A549 treated with AZD9567 at 1 μM for 4 hours (cell line): Measurements from ENCODE around the gene YTHDC1. TPM values are rescaled to one million over a fixed set of nuclear protein-coding genes. Genes with fewer than 3 reads are reported as not detected.

Experiments
- total RNA-seq: library from RNA; stranded (reverse); fragments of 200-300 nt; extraction: Qiagen RNA extraction; gene quantifications from 5 replicates; pipeline ENCODE4 v1.2.3, GENCODE V29; 2022; ENCODE audit not compliant: insufficient read depth

The YTHDC1 gene
- 32.1 to 34.9 TPM (median 33.1 TPM) in 5 replicates for total RNA-seq

DNA sequence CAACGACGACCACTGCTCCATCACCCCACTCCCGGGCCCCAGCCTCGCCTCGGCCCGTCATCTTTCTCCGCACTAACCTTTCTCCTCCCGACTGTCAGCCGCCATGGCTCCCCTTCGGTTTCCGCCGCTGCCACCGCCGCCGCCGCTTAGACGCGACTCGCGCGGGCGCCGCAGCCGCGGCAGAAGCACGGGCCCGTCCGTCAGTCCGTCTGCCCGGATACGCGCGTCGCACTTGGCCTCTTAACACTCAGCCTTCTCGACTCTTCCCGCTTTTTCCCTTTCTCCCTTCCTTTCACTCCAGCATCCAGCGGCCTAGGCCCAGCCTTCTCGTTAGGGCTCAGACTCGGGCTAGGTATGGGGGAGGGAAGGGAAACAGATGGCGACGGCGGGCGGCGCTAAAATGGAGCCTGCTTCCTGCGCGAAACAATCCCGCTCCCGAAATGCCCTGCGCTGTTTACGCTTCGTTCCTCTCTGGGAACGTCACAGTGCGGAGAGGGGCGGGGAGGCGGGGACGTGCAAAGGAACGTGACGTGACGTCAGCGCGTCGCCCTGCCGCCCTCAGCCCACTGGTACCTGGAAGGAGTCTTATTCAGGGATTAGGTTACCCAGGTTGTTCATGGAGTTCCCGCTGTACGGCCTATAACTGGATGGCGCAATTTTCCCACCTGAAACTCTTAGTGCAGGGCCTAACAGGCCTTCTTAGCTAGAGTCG, at the start of gene YTHDC1:
TSS of gene YTHDC1 (minus strand) at position 442 of the 712 bp plus-strand sequence. CDS start at position 105, 337 bp downstream.

Other genes starting within 250 kb of the YTHDC1 start
- gene TMPRSS11F, start 220.2 kb downstream of the YTHDC1 start, total RNA-seq: not detected in 5 replicates
- not detected in 5 replicates for gene TMPRSS11B, start 104.4 kb downstream of the YTHDC1 start, total RNA-seq
- 0.03 TPM in 1 of 5 replicates, not detected in the others for gene TMPRSS11E, start 97.4 kb upstream of the YTHDC1 start, total RNA-seq
- gene UGT2B17, start 226.2 kb upstream of the YTHDC1 start, total RNA-seq: not detected in 5 replicates